ENCODE data around the gene STX1A.

The STX1A gene

GRCh38 chr7:73718905-73719805 lies at the start of gene STX1A:
Gene STX1A, minus strand, starts transcription at chr7:73719669. Its CDS starts 38 bp downstream, at chr7:73719631.
- DNase-seq, result peak; percentile 95

GRCh38 chr7:73768641-73769480 lies 49.4 kb upstream of the STX1A start:
- peak; percentile 70 for DNase-seq

GRCh38 chr7:73766556-73767229 lies 47.2 kb upstream of the STX1A start:
- no peak for DNase-seq

GRCh38 chr7:73762659-73762999 lies 43.2 kb upstream of the STX1A start:
- DNase-seq, result no peak

GRCh38 chr7:73761854-73762658 lies 42.6 kb upstream of the STX1A start:
- peak; percentile 81 for DNase-seq

GRCh38 chr7:73758581-73759138 lies 39.2 kb upstream of the STX1A start:
- DNase-seq, result no peak

GRCh38 chr7:73749931-73750776 lies 30.7 kb upstream of the STX1A start:
- no peak for DNase-seq

- no peak for DNase-seq
Observed at GRCh38 chr7:73746378-73746777, 26.9 kb upstream of the STX1A start.

- peak; percentile 100 for DNase-seq
Observed at GRCh38 chr7:73742753-73743641, 23.5 kb upstream of the STX1A start.

GRCh38 chr7:73742338-73742752 lies 22.9 kb upstream of the STX1A start:
- DNase-seq, result peak; percentile 95

GRCh38 chr7:73741600-73741999 lies 22.1 kb upstream of the STX1A start:
- DNase-seq, result peak; percentile 96

GRCh38 chr7:73740771-73741170 lies 21.3 kb upstream of the STX1A start:
- peak; percentile 78 for DNase-seq

GRCh38 chr7:73740212-73740611 lies 20.7 kb upstream of the STX1A start:
- no peak for DNase-seq

- DNase-seq, result no peak
Observed at GRCh38 chr7:73739387-73739767, 19.9 kb upstream of the STX1A start.

GRCh38 chr7:73738612-73739386 lies 19.3 kb upstream of the STX1A start, which contains the start of gene ABHD11:
Gene ABHD11, minus strand, starts transcription at chr7:73738802. Its CDS starts 32 bp downstream, at chr7:73738770.
- peak; percentile 100 for DNase-seq

- peak; percentile 84 for DNase-seq
Observed at GRCh38 chr7:73738220-73738611, 18.7 kb upstream of the STX1A start.

GRCh38 chr7:73737491-73738219 lies 18.2 kb upstream of the STX1A start:
- no peak for DNase-seq

GRCh38 chr7:73736885-73737284 lies 17.4 kb upstream of the STX1A start:
- DNase-seq, result no peak
